ENCODE measurements around the gene TRIB2.

The TRIB2 gene

DNA sequence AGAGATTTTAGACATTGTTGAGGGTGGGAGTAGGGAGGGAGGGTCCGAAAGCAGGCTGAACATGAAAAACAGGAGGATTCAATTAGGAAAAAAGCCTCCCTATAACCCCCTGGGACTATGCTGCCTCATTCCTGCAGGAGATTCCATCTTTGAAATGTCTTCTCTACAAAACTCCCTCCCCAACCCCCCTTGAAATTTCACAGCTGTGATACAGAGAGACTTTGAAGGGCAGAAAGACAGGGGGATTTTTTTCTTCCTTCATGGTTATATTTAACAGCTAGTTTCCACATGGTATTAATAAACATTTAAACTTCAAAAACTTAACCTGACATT, 57.6 kb downstream of the TRIB2 start:
- CTCF ChIA-PET: interaction anchor here (1.3 kb wide), 1 partner anchor 59 kb away, joined by 3 read pairs; no protein-coding TSS in a partner anchor
- POLR2A ChIA-PET: no interaction called here
- DNase-seq (ENCODE audit: extremely low spot score): no peak
- TF ChIP-seq, protein P1, sequence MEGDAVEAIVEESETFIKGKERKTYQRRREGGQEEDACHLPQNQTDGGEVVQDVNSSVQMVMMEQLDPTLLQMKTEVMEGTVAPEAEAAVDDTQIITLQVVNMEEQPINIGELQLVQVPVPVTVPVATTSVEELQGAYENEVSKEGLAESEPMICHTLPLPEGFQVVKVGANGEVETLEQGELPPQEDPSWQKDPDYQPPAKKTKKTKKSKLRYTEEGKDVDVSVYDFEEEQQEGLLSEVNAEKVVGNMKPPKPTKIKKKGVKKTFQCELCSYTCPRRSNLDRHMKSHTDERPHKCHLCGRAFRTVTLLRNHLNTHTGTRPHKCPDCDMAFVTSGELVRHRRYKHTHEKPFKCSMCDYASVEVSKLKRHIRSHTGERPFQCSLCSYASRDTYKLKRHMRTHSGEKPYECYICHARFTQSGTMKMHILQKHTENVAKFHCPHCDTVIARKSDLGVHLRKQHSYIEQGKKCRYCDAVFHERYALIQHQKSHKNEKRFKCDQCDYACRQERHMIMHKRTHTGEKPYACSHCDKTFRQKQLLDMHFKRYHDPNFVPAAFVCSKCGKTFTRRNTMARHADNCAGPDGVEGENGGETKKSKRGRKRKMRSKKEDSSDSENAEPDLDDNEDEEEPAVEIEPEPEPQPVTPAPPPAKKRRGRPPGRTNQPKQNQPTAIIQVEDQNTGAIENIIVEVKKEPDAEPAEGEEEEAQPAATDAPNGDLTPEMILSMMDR (IDR thresholded peaks at IDR 0.05; ENCODE audit: control extremely low read depth, extremely low read depth, low read depth, missing control alignments): no peak

DNA sequence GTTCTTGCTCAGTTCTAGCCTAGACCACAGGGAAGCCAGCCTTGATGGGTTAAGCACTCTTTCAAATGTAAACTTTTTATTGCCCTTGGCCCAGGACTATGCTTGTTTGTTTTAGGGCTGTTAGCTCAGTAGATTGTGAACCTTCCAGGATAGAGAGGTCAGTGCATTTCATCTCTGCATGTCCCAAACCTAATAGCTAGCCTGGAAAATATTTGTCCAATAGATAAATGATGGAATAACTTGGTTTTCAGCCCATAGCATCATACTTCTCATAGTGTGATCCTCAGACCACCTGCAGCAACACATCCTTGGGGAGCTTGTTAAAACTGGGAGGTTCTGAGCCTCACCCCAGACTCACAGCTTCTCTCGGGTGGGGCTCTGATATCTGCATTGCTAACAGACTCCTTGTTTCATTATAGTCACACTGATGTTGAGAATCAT, 59.8 kb downstream of the TRIB2 start:
- POLR2A ChIA-PET: no interaction called here
- TF ChIP-seq, protein P1 (IDR thresholded peaks at IDR 0.05; ENCODE audit: control extremely low read depth, extremely low read depth, low read depth, missing control alignments): no peak
- no peak for DNase-seq (ENCODE audit: extremely low spot score)
- CTCF ChIA-PET: interaction anchor here (1.2 to 1.7 kb wide), 2 partner anchors 9 to 30 kb away, joined by 3 to 6 read pairs; no protein-coding TSS in a partner anchor

DNA sequence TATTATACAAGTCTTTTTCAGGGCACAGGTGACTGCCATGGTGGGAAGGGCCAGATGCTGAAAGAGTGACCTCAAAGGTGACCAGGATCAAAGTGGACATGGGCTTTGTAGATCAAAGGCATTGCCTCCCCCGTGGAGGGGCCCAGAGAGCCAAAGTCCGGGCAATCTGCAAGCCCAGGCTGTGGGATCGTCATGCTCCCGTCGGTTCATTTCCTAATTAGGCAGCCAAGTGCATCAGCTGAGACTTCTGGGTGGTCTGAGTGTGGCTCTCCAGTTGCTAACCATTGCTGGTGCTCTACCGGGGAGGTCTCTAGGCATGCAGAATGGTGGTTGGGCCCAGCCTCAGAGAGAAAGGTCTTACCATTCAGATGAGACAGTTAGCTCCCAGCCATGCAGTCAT, 61.6 kb downstream of the TRIB2 start:
- no peak for DNase-seq (ENCODE audit: extremely low spot score)

DNA sequence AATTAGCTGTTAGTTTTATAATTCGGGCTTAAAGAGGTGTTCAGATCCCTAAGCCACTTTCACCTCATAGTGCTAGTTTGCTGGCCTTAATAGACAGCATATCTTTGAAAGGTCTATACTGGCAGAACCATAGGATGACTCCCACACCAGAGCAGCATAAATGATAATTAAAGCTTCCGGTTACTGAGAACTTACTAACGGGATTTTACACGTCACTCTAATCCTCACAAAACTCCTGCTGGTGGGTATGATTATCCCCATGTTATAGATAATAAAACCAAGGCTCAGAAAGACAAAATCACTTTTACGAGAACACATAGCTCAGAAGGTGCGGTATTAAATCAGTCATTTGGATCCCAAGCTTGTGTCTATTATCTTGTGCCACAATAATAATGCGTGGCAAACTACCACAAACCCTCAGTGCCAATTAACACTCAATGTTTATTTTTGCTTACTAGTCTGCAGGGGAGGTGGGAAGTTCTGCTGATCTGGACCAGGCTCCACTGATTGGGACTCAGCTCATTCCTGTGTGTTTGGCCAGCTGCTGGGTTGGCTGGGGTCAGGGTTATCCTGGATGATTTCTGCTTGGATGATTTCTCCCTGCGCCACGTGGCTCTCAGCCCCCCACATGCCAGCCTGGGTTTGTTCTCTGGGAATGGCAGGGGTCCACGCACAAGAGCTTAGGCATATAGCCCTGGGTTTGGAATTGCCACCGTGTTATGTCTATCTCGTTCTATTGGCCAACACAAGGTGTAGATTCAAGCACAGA, 62.3 kb downstream of the TRIB2 start:
- DNase-seq (ENCODE audit: extremely low spot score): no peak
- CTCF ChIA-PET: interaction anchor here (0.8 kb wide), 1 partner anchor 12 kb away, joined by 4 read pairs; no protein-coding TSS in a partner anchor
- TF ChIP-seq, protein P1 (IDR thresholded peaks at IDR 0.05; ENCODE audit: control extremely low read depth, extremely low read depth, low read depth, missing control alignments): no peak
- POLR2A ChIA-PET: no interaction called here

More for the DNA sequence above, 61.6 kb downstream of the TRIB2 start:
- CTCF ChIA-PET: interaction anchor here (0.8 kb wide), 1 partner anchor 12 kb away, joined by 4 read pairs; no protein-coding TSS in a partner anchor
- POLR2A ChIA-PET: no interaction called here
- TF ChIP-seq, protein P1 (IDR thresholded peaks at IDR 0.05; ENCODE audit: control extremely low read depth, extremely low read depth, low read depth, missing control alignments): no peak

DNA sequence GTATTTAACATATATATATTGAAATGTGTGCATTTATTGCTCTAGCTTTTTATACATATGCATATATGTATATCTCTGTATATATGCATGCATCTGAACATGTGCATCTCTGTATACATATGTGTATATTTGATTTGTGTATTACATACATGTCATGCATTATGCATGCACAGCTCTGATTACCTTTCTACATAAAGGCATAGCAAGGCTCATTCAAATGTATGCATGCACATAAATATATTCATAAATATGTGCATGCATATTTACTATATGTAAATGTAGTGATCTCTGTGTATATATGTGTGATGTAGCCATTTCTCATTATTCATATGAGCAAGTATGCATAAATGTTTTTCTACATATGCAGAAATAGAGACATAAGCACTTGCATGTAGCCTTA, 64.6 kb downstream of the TRIB2 start:
- no peak for DNase-seq (ENCODE audit: extremely low spot score)

DNA sequence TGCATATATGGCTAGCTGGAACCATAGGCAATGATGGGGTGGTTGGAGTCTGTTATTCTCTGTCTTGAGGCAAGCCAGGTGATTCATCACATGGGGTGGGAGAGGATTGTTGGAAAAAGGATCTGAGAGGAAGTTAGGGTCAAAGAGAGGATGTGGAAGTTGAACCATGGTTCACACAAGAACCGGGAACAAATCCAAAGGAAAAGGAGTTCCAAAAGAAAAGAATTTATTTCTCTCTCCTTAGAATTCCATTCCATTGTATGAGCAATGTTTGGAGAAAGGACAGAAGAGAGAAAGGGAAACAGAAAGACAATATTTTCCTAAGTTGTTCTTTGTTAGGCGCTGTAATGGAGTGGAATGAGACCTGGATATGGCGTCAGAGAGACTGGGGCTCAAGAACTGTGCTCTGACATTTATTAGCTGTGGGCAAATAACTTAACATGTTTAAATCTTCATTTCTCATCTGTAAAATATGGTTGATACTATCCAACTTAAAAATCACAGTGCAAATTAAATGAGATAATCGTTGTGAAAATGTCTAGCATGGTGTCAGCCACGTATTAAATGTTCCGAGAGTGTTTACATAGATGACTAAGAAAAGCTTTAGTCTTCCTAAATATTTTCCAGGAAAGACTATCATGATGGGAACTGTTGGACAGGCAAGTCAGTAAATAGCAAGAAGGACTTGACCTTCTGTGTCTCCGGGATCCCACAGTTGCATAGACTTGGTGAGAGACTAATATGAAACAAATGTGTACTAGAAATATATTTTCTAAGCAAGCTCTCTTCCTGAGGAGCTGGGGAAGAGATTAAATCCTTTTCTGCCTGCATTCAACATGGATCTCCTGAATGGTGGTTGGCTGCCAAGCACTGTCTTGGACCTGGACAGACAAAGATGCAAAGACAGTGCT, 71.4 kb downstream of the TRIB2 start:
- TF ChIP-seq, protein P1 (IDR thresholded peaks at IDR 0.05; ENCODE audit: control extremely low read depth, extremely low read depth, low read depth, missing control alignments): no peak
- ChIA-PET CTCF (interaction anchor here (1.1 kb wide), 1 partner anchor 18 kb away, joined by 3 read pairs; no protein-coding TSS in a partner anchor), POLR2A (no interaction called here)
- no peak for DNase-seq (ENCODE audit: extremely low spot score)

More for the DNA sequence above, 64.6 kb downstream of the TRIB2 start:
- ChIA-PET CTCF (no interaction called here), POLR2A (no interaction called here)
- TF ChIP-seq, protein P1 (IDR thresholded peaks at IDR 0.05; ENCODE audit: control extremely low read depth, extremely low read depth, low read depth, missing control alignments): no peak
